GM12873 (cell line): Measurements from ENCODE around the gene ZNF358.
A peak's percentile ranks its signal among the peaks of the same experiment; 100 is the strongest.

ENCODE experiments used
- CTCF ChIP-seq: IDR thresholded peaks from 2 replicates; pipeline ENCODE4 v1.5.1; 2012; ENCODE audit warnings: low read depth, mild to moderate bottlenecking, moderate library complexity, low read length, control low read depth; ENCODE audit not compliant: insufficient read depth; ENCODE audit errors: missing control alignments

The ZNF358 gene

GRCh38 chr19:7492558-7492957, 23.3 kb upstream of the ZNF358 start:
- no peak for TF ChIP-seq CTCF

DNA sequence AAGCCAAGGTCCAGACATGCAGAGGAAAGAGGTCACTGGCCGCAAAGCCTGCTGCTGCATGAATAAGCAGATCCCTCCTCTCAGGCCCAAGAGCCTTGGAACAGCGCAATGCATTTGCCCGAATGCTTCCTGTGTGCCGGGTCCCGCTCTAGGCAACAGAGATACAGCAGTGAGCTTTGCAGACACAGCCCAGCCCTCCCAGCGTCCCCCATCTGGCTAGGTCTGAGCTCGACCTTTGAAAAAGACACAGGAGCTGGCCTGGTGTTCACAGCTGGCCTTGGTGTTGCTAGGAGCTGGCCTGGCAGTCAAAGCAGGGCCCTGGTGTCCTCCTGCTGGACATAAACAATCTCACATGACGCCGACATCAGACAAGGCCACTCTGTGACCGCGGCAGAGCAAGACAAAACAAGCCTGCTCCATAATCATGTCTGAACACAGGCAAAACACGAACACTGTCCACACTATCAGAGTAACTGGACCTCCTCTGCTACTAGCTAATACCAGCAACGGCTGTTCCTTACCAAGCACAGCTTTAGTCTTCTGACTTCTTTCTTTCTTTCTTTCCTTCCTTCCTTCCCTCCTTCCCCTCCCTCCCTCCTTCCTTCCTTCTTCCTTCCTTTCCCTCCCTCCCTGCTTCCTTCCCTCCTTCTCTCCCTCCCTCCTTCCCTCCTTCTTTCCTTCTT, 21.3 kb upstream of the ZNF358 start:
- no peak for TF ChIP-seq CTCF

DNA sequence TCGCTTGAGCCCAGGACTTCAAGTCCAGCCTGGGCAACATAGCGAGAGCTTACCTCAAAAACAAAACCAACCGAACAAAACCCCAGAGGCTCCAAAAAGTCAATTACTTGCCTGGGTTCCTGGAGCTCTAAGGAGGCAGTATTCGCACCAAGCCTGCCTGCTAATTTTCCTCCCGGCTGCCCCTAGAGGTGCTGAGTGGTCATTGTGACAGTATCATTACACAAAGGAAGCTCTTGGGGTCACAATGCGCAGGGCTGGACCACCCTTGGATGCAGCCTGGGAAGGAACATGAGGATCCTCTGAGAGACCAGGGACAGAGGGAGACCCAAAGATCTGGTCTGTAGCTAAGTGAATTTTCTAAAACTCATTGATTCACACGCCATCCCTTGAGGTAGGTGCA, 18.6 kb upstream of the ZNF358 start:
- peak; percentile 56 for TF ChIP-seq CTCF

DNA sequence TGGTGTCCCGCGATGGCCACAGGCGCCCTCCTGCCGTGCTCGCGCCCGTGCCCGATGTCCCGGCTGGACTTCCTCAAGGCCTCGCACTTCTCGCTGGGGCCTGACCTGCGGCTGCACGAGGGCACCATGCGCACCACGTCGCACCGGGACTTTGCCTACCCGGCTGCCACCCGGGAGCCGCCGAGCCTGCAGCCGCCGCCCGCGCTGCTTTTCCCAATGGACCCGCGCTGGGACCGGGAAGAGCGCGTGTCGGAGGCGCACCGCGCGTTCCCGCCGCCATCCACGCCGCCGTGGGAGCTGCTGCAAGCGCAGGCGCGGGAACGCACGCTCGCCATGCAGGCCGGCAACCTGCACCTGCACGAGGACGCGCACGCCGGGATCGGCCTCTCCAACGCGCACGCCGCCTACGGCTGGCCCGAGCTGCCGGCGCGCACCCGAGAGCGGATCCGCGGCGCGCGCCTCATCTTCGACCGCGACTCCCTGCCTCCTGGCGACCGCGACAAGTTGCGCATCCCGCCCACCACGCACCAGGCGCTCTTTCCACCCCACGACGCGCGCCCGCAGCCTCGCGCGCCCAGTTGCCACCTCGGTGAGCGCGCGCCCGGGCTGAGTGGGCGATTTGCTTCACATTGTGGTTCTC, 15.0 kb upstream of the ZNF358 start:
- TF ChIP-seq CTCF: no peak

- TF ChIP-seq CTCF: no peak
Measured at GRCh38 chr19:7502552-7502951, 13.4 kb upstream of the ZNF358 start.

DNA sequence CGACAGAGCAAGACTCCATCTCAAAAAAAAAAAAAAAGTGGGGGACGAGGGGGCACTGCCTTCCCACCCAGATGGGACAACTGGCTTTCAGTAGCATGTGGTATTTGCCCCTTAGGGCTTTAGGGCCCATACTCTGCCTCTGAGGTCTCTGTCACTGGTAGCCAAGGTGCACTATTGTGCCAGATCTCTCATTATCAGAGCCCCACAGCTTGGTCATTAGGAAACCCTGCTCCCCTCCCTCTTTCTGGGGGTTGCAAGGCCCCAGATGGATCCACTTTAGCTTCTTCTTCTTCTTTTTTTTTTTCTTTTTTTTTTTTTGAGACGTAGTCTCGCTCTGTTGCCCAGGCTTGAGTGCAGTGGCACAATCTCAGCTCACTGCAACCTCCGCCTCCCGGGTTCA, 11.2 kb upstream of the ZNF358 start:
- no peak for TF ChIP-seq CTCF

- no peak for TF ChIP-seq CTCF
Measured at GRCh38 chr19:7505288-7505681, 10.6 kb upstream of the ZNF358 start.
